ENCODE data around the gene APOL2.
"Not testable (repeated sequence)": the region's sequence is repeated elsewhere in the genome, so short reads cannot be mapped to it uniquely, and the experiment has no call there.

The APOL2 gene

GRCh38 chr22:36239401-36240171, at the start of gene APOL2:
APOL2 (minus strand) TSS chr22:36239527; CDS start chr22:36233162, 6,365 bp downstream.
- DNase-seq = peak; percentile 92

GRCh38 chr22:36288571-36289405, 49.5 kb upstream of the APOL2 start:
- DNase-seq = no peak

GRCh38 chr22:36287881-36288515, 48.7 kb upstream of the APOL2 start:
- no peak for DNase-seq

- DNase-seq = peak; percentile 39
These were observed 47.0 kb upstream of the APOL2 start for GRCh38 chr22:36286096-36286957.

- DNase-seq = no peak
These were observed 46.2 kb upstream of the APOL2 start for GRCh38 chr22:36285545-36285944.

GRCh38 chr22:36285017-36285416, 45.7 kb upstream of the APOL2 start:
- no peak for DNase-seq

- no peak for DNase-seq
These were observed 44.8 kb upstream of the APOL2 start for GRCh38 chr22:36284171-36284571.

GRCh38 chr22:36282328-36282831, 43.1 kb upstream of the APOL2 start:
- no peak for DNase-seq

GRCh38 chr22:36281781-36282327, 42.5 kb upstream of the APOL2 start:
- no peak for DNase-seq

- DNase-seq = no peak
These were observed 41.1 kb upstream of the APOL2 start for GRCh38 chr22:36280379-36280778.

GRCh38 chr22:36279219-36279666, 39.9 kb upstream of the APOL2 start:
- DNase-seq = no peak

- peak; percentile 25 for DNase-seq
These were observed 38.4 kb upstream of the APOL2 start for GRCh38 chr22:36277482-36278291.

- no peak for DNase-seq
These were observed 35.2 kb upstream of the APOL2 start for GRCh38 chr22:36274531-36274930.

GRCh38 chr22:36271951-36272350, 32.6 kb upstream of the APOL2 start:
- DNase-seq = not testable (repeated sequence)

GRCh38 chr22:36271231-36271630, 31.9 kb upstream of the APOL2 start:
- not testable (repeated sequence) for DNase-seq

- DNase-seq = no peak
These were observed 28.7 kb upstream of the APOL2 start for GRCh38 chr22:36267896-36268485.

GRCh38 chr22:36267058-36267457, 27.7 kb upstream of the APOL2 start:
- no peak for DNase-seq

- DNase-seq = not testable (repeated sequence)
These were observed 24.7 kb upstream of the APOL2 start for GRCh38 chr22:36263886-36264664.

GRCh38 chr22:36263216-36263673, 23.9 kb upstream of the APOL2 start:
- DNase-seq = not testable (repeated sequence)

- not testable (repeated sequence) for DNase-seq
These were observed 23.0 kb upstream of the APOL2 start for GRCh38 chr22:36262307-36262706.

Measured in NCI-H2029 (cell line).